Medulla oblongata (tissue), 1 donor: ENCODE measurements around the gene PTGES3L.
"Not testable (repeated sequence)": the region's sequence is repeated elsewhere in the genome, so short reads cannot be mapped to it uniquely, and the experiment has no call there.

ENCODE experiments used
- DNase-seq: peaks from one replicate; pipeline ENCODE4 v3.0.0-alpha.2; 2015; ENCODE audit errors: extremely low spot score

PTGES3L gene

GRCh38 chr17:42980274-42980765 lies 440 bp upstream of the PTGES3L start, which contains the start of gene RUNDC1:
TSS of gene RUNDC1 (plus strand) at chr17:42980565. CDS start at chr17:42980577, 12 bp downstream.
- peak; percentile 88 for DNase-seq

DNA sequence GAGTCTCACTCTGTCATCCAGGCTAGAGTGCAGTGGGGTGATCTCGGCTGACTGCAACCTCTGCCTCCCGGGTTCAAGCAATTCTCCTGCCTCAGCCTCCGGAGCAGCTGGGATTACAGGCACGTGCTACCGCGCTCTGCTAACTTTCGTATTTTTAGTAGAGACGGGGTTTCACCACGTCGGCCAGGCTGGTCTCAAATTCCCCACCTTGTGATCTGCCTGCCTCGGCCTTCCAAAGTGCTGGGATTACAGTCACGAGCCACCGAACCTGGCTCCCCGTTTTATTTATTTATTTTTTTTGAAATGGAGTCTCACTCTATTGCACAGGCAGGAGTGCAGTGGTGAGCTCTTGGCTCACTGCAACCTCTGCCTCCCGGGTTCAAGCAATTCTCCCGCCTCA lies 4.2 kb downstream of the PTGES3L start:
- DNase-seq: not testable (repeated sequence)

- DNase-seq: no peak
These were observed 4.6 kb downstream of the PTGES3L start for GRCh38 chr17:42975265-42975664.

- not testable (repeated sequence) for DNase-seq
These were observed 6.6 kb downstream of the PTGES3L start for GRCh38 chr17:42973323-42973722.

- DNase-seq: no peak
These were observed 8.3 kb downstream of the PTGES3L start for GRCh38 chr17:42971589-42971988.

DNA sequence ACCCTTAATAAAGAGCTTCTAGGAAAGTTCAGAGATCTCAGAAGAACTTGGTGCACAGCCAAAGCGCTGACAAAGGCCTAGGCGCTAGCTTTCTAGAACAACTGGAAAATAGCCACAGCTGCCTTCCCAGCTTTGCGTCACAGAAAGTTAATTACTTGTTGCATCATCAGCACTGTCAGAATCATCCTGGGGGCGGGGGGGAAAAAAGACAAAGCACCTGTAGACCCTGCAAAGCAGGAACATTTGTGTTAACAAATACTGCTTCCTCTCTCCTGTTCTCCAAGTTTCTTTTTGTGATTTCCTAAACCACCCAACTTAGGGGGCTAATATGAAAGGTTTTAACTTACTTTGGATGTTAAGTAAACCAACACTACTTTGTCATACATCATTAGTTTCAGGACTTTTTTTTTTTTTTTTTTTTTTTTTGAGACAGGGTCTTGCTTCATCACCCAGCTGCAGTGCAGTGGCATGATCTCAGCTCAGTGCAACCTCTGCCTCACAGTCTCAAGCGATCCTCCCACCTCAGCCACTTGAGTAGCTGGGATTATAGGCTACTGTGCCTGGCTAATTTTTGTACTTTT lies 10.8 kb downstream of the PTGES3L start:
- no peak for DNase-seq

DNA sequence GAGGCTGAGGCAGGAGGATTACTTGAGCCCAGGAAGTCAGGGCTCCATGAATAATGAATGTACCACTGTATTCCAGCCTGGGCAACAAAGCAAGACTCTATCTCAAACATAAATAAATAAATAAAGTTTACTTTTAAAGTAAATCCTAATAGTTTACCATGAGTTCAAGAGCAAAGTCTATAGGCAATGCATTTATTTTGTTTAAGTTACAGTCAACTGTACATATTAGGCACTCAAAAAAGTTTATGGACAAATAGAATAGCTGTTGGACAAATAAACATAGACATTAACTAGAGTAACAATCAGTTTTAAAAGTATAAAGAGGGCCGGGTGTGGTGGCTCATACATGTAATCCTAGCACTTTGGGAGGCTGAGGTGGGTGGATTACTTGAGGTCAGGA lies 12.0 kb downstream of the PTGES3L start:
- DNase-seq: no peak

GRCh38 chr17:42964161-42964932 lies 15.5 kb downstream of the PTGES3L start, which contains the start of gene AARSD1:
TSS of gene AARSD1 (minus strand) at chr17:42964454. CDS start at chr17:42964440, 14 bp downstream.
- peak; percentile 93 for DNase-seq

GRCh38 chr17:42953669-42954068 lies 26.2 kb downstream of the PTGES3L start:
- DNase-seq: no peak

GRCh38 chr17:42950044-42950783 lies 29.7 kb downstream of the PTGES3L start:
- no peak for DNase-seq

- DNase-seq: no peak
These were observed 33.1 kb downstream of the PTGES3L start for GRCh38 chr17:42946812-42947211.

DNA sequence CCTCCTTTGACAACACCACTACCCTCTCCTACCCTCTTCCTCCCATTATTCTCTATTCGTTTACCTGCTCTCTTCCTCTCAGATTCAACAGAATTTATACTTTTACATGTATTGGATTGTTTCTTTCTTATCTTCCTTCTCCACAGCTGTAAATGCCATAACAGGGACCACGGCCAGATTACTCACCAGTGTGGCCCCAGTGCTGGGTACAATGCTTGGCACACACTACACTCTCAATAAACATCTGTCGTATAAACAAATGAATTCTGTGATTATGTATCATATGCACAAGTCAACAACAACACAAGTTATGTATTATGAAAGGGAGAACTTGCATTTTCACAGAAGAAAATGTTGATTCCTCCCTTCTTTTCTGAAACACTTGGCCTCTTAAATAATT lies 35.7 kb downstream of the PTGES3L start:
- DNase-seq: no peak

DNA sequence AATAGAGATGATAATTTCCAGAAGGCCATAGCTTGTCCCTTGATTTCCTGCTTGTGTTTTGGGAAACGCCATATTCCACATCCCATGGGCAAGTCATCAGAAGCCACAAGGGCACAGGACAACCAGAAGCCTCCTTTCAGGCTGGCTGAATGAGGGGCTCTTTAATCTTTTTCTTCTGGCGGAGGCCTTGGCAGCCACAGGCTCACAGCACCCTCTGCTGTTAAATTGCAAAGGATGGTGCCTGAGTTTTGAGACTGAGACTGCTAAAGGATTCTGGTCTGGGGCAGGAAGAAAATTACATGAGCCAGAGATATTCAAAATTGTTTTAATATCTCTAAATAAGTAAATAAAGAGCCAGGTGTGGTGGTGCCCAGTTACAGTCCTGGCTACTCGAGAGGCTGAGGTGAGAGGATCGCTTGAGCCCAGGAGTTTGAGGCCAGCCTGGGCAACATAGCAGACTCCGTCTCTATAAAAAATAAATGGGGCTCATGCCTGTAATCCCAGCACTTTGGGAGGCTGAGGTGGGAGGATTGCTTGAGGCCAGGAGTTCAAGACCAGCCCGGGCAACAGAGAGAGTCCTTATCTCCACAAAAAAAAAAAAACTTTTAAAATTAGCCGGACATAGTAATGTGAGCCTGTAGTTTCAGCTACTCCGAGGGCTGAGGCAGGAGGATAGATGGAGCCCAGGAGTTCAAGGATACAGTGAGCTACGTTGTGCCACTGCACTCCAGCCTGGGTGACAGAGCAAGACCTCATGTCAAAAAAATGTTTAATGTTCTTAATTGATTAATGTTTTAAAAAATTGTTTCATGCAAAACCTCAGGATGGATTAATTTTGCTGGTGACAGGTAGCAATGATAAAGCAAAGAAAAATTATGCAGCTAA lies 41.9 kb downstream of the PTGES3L start:
- DNase-seq: peak; percentile 66

GRCh38 chr17:42929497-42929844 lies 50.4 kb downstream of the PTGES3L start:
- no peak for DNase-seq

- peak; percentile 37 for DNase-seq
These were observed 51.0 kb downstream of the PTGES3L start for GRCh38 chr17:42928714-42929496.

DNA sequence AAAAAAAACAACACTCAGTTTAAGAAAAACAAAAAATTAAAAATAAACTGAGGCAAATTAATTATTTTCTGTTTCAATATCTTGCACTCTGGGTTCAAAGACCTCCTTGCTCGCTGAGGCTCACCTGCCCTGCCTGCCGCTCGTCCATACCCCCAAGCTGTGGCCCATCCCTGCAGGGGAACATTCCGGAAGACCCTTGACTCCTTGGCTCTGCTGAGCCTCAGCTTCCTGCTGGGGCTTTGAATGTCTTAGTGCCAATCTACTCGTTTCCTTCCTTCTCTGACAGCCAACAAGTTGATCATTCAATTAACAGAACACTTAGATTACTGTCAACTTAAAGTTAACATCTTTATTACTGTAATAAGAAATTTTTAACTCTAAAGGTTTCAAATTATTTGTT lies 55.0 kb downstream of the PTGES3L start:
- no peak for DNase-seq

DNA sequence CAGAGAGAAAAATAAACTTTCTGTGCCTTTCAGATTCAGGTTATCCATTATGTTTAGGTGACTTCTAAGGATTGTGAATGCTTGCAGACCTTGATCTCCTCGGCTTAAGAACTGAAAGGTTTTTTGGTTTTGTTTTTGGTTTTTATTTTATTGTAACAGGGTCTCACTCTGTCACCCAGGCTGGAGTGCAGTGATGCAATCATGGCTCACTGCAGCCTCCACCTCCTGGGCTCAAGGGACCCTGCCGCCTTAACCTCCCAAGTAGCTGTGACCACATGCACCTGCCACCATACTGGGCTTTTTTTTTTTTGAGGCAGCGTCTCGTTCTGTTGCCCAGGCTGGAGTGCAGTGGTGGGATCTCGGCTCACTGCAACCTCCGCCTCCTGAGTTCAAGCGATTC lies 56.4 kb downstream of the PTGES3L start:
- not testable (repeated sequence) for DNase-seq

DNA sequence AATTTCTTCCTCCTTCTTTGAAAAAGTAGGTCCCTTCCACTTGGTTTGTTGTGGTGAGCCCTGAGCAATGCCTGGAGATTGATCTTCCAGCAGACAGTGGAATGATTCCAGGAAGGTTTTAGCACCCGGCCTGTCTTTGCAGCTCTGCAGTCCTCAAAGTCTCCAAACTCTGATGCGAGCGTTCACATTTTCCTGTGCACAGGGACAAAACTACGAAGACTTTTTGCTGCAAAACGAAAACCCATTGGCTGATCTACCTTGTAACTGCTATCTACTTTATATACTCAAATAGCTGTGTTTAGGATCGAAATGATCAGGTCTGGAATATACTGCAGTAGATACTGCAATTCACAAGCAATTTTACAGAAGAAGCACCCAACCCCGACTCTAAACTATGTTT lies 57.6 kb downstream of the PTGES3L start:
- no peak for DNase-seq

GRCh38 chr17:42920922-42921321 lies 59.0 kb downstream of the PTGES3L start:
- DNase-seq: no peak

DNA sequence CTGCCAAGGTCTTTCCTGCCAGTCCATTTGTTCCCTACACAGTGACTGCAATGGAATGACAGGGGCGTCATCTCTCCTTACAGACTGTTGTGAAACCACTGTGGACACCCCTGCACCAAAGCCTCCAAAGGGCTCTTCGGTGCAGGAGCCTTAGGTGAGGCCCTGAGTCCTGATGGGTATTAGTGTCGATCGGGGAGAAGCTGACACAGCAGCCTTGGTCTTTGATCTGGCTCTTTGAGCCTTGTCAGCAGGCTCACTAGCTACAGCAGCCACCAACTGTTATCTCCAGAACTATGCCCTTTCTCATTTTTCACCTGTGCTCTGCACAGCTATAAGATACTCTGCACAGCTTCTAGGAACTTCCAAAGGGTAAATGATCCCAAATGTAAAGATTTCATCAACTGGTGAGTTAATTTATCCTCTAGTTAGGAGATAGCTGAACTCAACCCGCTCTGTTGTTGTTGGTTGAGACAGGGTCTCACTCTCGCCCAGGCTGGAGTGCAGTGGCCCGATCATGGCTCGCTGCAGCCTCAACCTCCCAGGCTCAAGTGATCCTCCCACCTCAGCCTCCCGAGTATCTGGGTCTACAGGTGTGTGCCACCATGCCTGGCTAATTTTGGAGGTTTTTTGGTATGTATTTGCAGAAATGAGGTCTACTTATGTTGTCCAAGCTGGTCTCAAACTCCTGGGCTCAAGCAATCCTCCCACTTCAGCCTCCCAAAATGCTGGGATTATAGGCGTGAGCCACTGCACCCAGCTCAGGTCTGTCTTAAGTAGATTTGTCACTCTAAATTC lies 59.6 kb downstream of the PTGES3L start:
- no peak for DNase-seq
